Rectal smooth muscle tissue (tissue), 1 donor: Measurements from ENCODE around the gene PPP2R1B.
"Not testable (repeated sequence)": the region's sequence is repeated elsewhere in the genome, so short reads cannot be mapped to it uniquely, and the experiment has no call there.

Experiments
- H3K27ac ChIP-seq: one replicate; pipeline ENCODE4 v1.7.0; 2013; ENCODE audit warnings: low read depth, low read length, inconsistent platforms
- H3K27me3 ChIP-seq: one replicate; pipeline ENCODE4 v1.7.0; 2013; ENCODE audit warnings: low read length; ENCODE audit not compliant: control insufficient read depth, insufficient read depth
- H3K36me3 ChIP-seq: one replicate; pipeline ENCODE4 v1.7.0; 2013; ENCODE audit warnings: low read length; ENCODE audit not compliant: control insufficient read depth, insufficient read depth
- H3K4me1 ChIP-seq: one replicate; pipeline ENCODE4 v1.7.0; 2013; ENCODE audit warnings: low read length; ENCODE audit not compliant: control insufficient read depth, insufficient read depth
- H3K4me3 ChIP-seq: one replicate; pipeline ENCODE4 v1.7.0; 2013; ENCODE audit warnings: low read length
- H3K9ac ChIP-seq: one replicate; pipeline ENCODE4 v1.7.0; 2013; ENCODE audit warnings: low read length

The PPP2R1B gene

DNA sequence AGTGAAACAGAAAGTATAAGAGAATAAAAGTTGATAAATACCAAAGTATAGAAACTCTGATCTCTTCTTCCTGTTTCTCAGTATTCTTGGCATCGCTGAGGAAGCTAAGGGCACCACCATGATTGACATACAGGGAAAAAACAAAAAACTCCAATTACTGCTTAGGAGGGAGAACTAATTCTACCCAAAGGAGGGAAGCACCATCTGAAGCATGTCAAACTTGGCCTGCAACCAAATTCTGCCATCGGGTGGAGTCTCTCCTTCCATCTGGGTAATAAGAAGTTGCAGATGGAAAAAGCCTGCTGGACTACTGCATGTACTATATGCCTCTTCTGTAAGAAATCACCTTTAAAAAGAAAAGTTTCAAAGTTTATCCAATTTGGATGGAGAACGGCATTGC is 30.5 kb upstream of the PPP2R1B start:
- Histone ChIP-seq H3K4me1 (no peaks in the 10 kb centered on the region), H3K27me3 (no peaks in the 10 kb centered on the region), H3K36me3 (no peaks in the 10 kb centered on the region), H3K9ac (no peak overlapping the region), H3K27ac (no peak overlapping the region), H3K4me3 (no peak overlapping the region)

- no peak overlapping the region for H3K4me3 ChIP-seq
- no peaks in the 10 kb centered on the region for H3K27me3 ChIP-seq
- no peaks in the 10 kb centered on the region for H3K4me1 ChIP-seq
- H3K27ac ChIP-seq = no peak overlapping the region
- H3K36me3 ChIP-seq = no peaks in the 10 kb centered on the region
- H3K9ac ChIP-seq = no peak overlapping the region
Measured at GRCh38 chr11:111795334-111795985, 29.3 kb upstream of the PPP2R1B start.

GRCh38 chr11:111793863-111794262 is 27.7 kb upstream of the PPP2R1B start:
- Histone ChIP-seq H3K4me3 (no peak overlapping the region), H3K27ac (no peak overlapping the region), H3K36me3 (no peaks in the 10 kb centered on the region), H3K27me3 (no peaks in the 10 kb centered on the region), H3K9ac (no peak overlapping the region), H3K4me1 (no peaks in the 10 kb centered on the region)

- Histone ChIP-seq H3K4me3 (no peak overlapping the region), H3K4me1 (no peaks in the 10 kb centered on the region), H3K36me3 (no peaks in the 10 kb centered on the region), H3K27me3 (no peaks in the 10 kb centered on the region), H3K27ac (no peak overlapping the region), H3K9ac (no peak overlapping the region)
Measured at GRCh38 chr11:111792955-111793500, 26.8 kb upstream of the PPP2R1B start.

GRCh38 chr11:111792314-111792713 is 26.1 kb upstream of the PPP2R1B start:
- Histone ChIP-seq H3K4me1 (no peaks in the 10 kb centered on the region), H3K4me3 (no peak overlapping the region), H3K27ac (no peak overlapping the region), H3K27me3 (no peaks in the 10 kb centered on the region), H3K36me3 (no peaks in the 10 kb centered on the region), H3K9ac (no peak overlapping the region)

DNA sequence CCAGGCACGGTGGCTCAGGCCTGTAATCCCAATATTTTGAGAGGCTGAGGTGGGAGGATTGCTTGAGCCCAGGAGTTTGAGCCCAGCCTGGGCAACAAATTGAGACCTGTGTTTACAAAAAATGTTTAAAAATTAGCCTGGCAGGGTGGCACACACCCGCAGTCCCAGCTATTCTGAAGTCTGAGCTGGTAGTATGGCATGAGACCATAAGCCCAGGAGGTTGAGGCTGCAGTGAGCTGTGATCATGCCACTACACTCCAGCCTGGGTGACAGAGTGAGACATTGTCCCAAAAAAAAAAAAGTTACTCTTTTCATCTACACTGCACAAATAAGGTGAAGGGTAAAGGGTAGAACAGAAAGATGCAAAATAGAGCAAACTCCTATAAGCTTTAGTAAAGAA is 22.3 kb upstream of the PPP2R1B start:
- Histone ChIP-seq H3K27me3 (no peaks in the 10 kb centered on the region), H3K9ac (no peak overlapping the region), H3K36me3 (peaks cover 7% of the 10 kb centered on the region), H3K4me1 (no peaks in the 10 kb centered on the region), H3K4me3 (no peak overlapping the region), H3K27ac (no peak overlapping the region)

- H3K27ac ChIP-seq = no peak overlapping the region
- no peak overlapping the region for H3K9ac ChIP-seq
- H3K27me3 ChIP-seq = no peaks in the 10 kb centered on the region
- no peak overlapping the region for H3K4me3 ChIP-seq
- H3K4me1 ChIP-seq = no peaks in the 10 kb centered on the region
- H3K36me3 ChIP-seq = peaks cover 7% of the 10 kb centered on the region
Measured at GRCh38 chr11:111788051-111788450, 21.9 kb upstream of the PPP2R1B start.

GRCh38 chr11:111785886-111786412 is 19.8 kb upstream of the PPP2R1B start:
- Histone ChIP-seq H3K9ac (no peak overlapping the region), H3K4me3 (no peak overlapping the region), H3K36me3 (peaks cover 7% of the 10 kb centered on the region), H3K27ac (no peak overlapping the region), H3K27me3 (no peaks in the 10 kb centered on the region), H3K4me1 (no peaks in the 10 kb centered on the region)

DNA sequence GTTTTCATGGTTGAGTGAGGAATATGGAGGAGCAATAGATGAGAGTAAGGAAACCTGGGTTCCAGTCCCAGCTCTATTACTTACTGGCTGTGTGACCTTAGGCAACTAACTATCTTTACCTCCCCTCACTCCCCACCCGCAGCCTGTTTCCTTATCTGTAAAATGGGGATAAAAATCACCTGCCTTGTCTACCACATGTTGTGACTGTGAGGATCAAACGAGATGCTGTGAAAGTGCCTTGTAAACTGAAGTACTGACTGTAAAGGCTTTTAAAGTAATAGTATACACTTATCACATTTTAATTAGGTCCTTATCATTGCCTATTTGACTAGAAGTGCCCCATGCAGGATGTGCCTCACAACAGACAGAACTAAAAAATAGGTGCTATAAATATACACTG is 18.9 kb upstream of the PPP2R1B start:
- Histone ChIP-seq H3K27me3 (no peaks in the 10 kb centered on the region), H3K27ac (no peak overlapping the region), H3K9ac (no peak overlapping the region), H3K4me3 (no peak overlapping the region), H3K4me1 (no peaks in the 10 kb centered on the region), H3K36me3 (peaks cover 7% of the 10 kb centered on the region)

DNA sequence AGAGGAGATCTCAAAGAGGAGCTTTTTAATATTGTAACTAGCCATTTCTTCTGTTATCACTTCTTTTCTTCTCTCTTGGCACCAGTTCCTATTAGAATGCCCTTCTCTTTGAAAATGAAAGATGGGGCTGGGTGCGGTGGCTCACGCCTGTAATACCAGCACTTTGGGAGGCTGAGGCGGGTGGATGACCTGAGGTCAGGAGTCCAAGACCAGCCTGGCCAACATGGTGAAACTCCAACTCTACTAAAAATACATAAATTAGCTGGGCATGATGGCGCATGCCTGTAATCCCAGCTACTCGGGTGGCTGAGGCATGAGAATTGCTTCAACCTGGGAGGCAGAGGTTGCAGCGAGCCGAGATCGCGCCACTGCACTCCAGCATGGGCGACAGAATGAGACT is 18.1 kb upstream of the PPP2R1B start:
- not testable (repeated sequence) for H3K27ac ChIP-seq

DNA sequence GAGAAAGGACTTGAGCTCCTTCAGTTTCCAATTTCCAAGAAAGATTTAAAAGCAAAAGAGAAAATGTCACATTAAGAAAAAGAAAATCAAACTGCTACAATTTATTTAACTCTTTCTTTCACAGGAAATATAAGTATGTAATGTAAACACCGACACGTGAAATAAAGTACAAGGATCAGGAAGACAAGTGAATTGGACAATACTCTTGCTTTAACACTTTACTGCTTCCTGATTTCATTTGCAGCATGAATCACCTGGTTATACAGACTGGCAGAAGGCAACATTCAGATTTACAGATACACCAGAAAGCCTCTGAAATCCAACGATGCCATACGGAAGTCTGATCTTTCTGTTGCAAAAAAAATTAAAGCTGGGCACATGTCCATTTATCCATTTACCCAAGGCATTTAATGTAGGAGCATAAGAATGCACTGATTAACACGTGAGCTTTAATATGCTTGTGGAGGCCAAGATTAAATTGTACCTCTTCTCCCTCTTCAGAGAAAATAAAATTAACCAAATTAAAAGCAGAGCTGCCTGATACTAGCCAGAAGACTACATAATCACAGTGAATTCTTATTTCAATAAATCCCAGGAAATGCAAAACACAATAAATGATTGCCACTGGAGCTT is 16.0 kb upstream of the PPP2R1B start:
- H3K4me1 ChIP-seq = no peaks in the 10 kb centered on the region
- peaks cover 7% of the 10 kb centered on the region for H3K36me3 ChIP-seq
- no peaks in the 10 kb centered on the region for H3K27me3 ChIP-seq
- H3K27ac ChIP-seq = no peak overlapping the region
- H3K9ac ChIP-seq = no peak overlapping the region
- H3K4me3 ChIP-seq = no peak overlapping the region

More for the DNA sequence above, 18.1 kb upstream of the PPP2R1B start:
- not testable (repeated sequence) for H3K36me3 ChIP-seq, H3K4me3 ChIP-seq, H3K9ac ChIP-seq, H3K4me1 ChIP-seq, H3K27me3 ChIP-seq

DNA sequence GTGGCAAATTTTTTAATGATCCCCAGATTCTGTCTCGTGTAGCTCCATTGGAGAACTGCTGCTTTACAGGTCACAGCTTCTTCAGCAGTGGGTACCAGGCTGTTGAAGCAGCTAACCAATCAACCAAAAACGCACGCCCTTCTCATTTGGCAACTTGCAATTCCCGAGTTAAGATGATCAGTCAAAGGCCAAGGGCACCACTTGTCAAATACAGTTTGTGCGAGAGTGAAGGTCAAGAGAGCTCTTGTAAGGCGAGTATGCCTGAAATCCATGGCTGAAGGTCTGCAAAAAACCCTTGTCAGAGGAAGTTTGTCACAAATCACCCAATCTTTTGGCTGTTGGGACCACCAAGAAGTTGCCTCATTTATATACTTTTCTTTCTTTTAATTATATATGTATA is 12.9 kb upstream of the PPP2R1B start:
- Histone ChIP-seq H3K27ac (no peak overlapping the region), H3K9ac (no peak overlapping the region)

More for the DNA sequence above, 12.9 kb upstream of the PPP2R1B start:
- Histone ChIP-seq H3K27me3 (no peaks in the 10 kb centered on the region), H3K4me1 (no peaks in the 10 kb centered on the region), H3K4me3 (no peak overlapping the region), H3K36me3 (no peaks in the 10 kb centered on the region)
